CD14-positive monocyte (primary cell): ENCODE measurements around the gene HSPA12A. TPM values are rescaled to one million over a fixed set of nuclear protein-coding genes. Genes with fewer than 3 reads are reported as not detected.

Source experiments
- DNase-seq, 3 donors: peaks; one replicate each; pipeline ENCODE4 v3.0.0-alpha.2; 2011 to 2022
- H2AFZ ChIP-seq: 2 replicates; pipeline ENCODE4 v1.6.0; 2012; ENCODE audit warnings: mild to moderate bottlenecking, low read depth, low read length, inconsistent platforms; ENCODE audit not compliant: insufficient read depth, poor library complexity, severe bottlenecking
- H3K27ac ChIP-seq, 2 donors: 1 replicate in 1 of 2; 2 replicates in 1 of 2; pipeline ENCODE4 v1.5.1; 2012 to 2013; ENCODE audit warnings: low read length in 2 of 2, control low read depth in 1 of 2, inconsistent platforms in 1 of 2, low read depth in 1 of 2, mild to moderate bottlenecking in 1 of 2
- H3K27me3 ChIP-seq, 2 donors: one replicate each; pipeline versions ENCODE4 v1.6.0 to v1.6.1; 2011 to 2013; ENCODE audit warnings: low read length in 2 of 2; ENCODE audit not compliant: control insufficient read depth in 2 of 2, insufficient read depth in 2 of 2
- H3K36me3 ChIP-seq, 2 donors: replicated peaks in 1 of 2; 1 replicate in 1 of 2; 2 replicates in 1 of 2; pipeline versions ENCODE4 v1.5.1 to v1.6.1; 2012 to 2013; ENCODE audit warnings: low read length in 2 of 2, control low read depth in 1 of 2, inconsistent platforms in 1 of 2, mild to moderate bottlenecking in 1 of 2; ENCODE audit not compliant: insufficient read depth in 2 of 2, control insufficient read depth in 1 of 2
- H3K4me1 ChIP-seq, 2 donors: 1 replicate in 1 of 2; 2 replicates in 1 of 2; pipeline versions ENCODE4 v1.5.1 to v1.6.1; 2012 to 2013; ENCODE audit warnings: low read length in 2 of 2, control low read depth in 1 of 2, inconsistent platforms in 1 of 2, mild to moderate bottlenecking in 1 of 2, moderate library complexity in 1 of 2; ENCODE audit not compliant: insufficient read depth in 2 of 2, control insufficient read depth in 1 of 2
- H3K4me2 ChIP-seq: replicated peaks from 2 replicates; pipeline ENCODE3; 2012; ENCODE audit warnings: low read length, moderate library complexity, mild to moderate bottlenecking; ENCODE audit not compliant: poor library complexity, severe bottlenecking; ENCODE audit errors: extremely low read depth
- H3K4me3 ChIP-seq, 3 experiments: fragments of 200-600 bp in 1 of 3; sonication (generic) in 1 of 3; replicated peaks in 1 of 3; 1 replicate in 2 of 3; 2 replicates in 1 of 3; pipeline ENCODE4 v1.5.1; 2011 to 2013; ENCODE audit warnings: low read length in 3 of 3, mild to moderate bottlenecking in 3 of 3, control low read depth in 2 of 3, low read depth in 2 of 3, inconsistent platforms in 1 of 3, moderate library complexity in 1 of 3
- H3K79me2 ChIP-seq: 2 replicates; pipeline ENCODE4 v1.6.0; 2012; ENCODE audit warnings: mild to moderate bottlenecking, control low read depth, inconsistent platforms, low read length, moderate library complexity; ENCODE audit not compliant: insufficient read depth
- H3K9ac ChIP-seq: 2 replicates; pipeline ENCODE4 v1.6.0; 2017; ENCODE audit warnings: low read length, mild to moderate bottlenecking; ENCODE audit not compliant: insufficient read depth, poor library complexity, severe bottlenecking
- H3K9me3 ChIP-seq, 2 donors: replicated peaks in 1 of 2; 1 replicate in 1 of 2; 2 replicates in 1 of 2; pipeline versions ENCODE4 v1.5.1 to v1.6.1; 2012 to 2013; ENCODE audit warnings: low read length in 2 of 2, control low read depth in 1 of 2; ENCODE audit not compliant: control insufficient read depth in 1 of 2, insufficient read depth in 1 of 2
- H4K20me1 ChIP-seq: 2 replicates; pipeline ENCODE4 v1.6.0; 2012; ENCODE audit warnings: mild to moderate bottlenecking, low read length, control low read depth, moderate library complexity; ENCODE audit not compliant: insufficient read depth
- H3K27ac Mint-ChIP-seq, 7 donors: one replicate each; pipeline ENCODE4 v1.8.0; 2020; ENCODE audit warnings: mild to moderate bottlenecking in 7 of 7, mixed read lengths in 7 of 7, moderate library complexity in 6 of 7, inconsistent platforms in 2 of 7
- H3K27me3 Mint-ChIP-seq, 3 donors: one replicate each; pipeline ENCODE4 v1.8.0; 2021 to 2022; ENCODE audit warnings: low read depth in 3 of 3, mild to moderate bottlenecking in 3 of 3, mixed read lengths in 3 of 3, moderate library complexity in 3 of 3, inconsistent platforms in 1 of 3
- H3K36me3 Mint-ChIP-seq, 2 donors: one replicate each; pipeline ENCODE4 v1.8.0; 2020; ENCODE audit warnings: mixed read lengths in 2 of 2, inconsistent platforms in 1 of 2, mild to moderate bottlenecking in 1 of 2
- H3K4me1 Mint-ChIP-seq: one replicate; pipeline ENCODE4 v1.8.0; 2020; ENCODE audit warnings: mild to moderate bottlenecking, mixed read lengths
- H3K4me3 Mint-ChIP-seq, 2 donors: one replicate each; pipeline ENCODE4 v1.8.0; 2020; ENCODE audit warnings: mild to moderate bottlenecking in 2 of 2, mixed read lengths in 2 of 2, moderate library complexity in 1 of 2
- H3K9me3 Mint-ChIP-seq, 7 donors: one replicate each; pipeline ENCODE4 v1.8.0; 2020 to 2022; ENCODE audit warnings: mixed read lengths in 7 of 7, mild to moderate bottlenecking in 6 of 7, moderate library complexity in 6 of 7, inconsistent platforms in 2 of 7
- CTCF ChIP-seq: fragments of 200-600 bp; IDR thresholded peaks from one replicate; pipeline ENCODE4 v1.8.0; 2022; ENCODE audit warnings: antibody characterized with exemption, mild to moderate bottlenecking
- WGBS: methylation state at CpG from one replicate; pipeline ENCODE4 v1.1.5; 2013; ENCODE audit warnings: missing lambda C conversion rate; ENCODE audit not compliant: insufficient coverage; 5-methylcytosine and 5-hydroxymethylcytosine counted together
- intact Hi-C, 2 donors: fragments of 100-400 bp; cut with micrococcal nuclease; formaldehyde crosslinking; loops; one replicate each; pipeline versions ENCODE4 v1.15.0 to v1.15.1; 2023
- polyA plus RNA-seq, 3 donors: library from polyadenylated mRNA; depleted of rRNA in 1 of 3; unstranded in 2 of 3; stranded (reverse) in 1 of 3; fragments of 300-500 nt in 2 of 3; fragments of >200 nt in 1 of 3; fragmentation: Illumina TruSeq in 2 of 3; gene quantifications; 1 replicate in 2 of 3; 2 replicates in 1 of 3; pipeline ENCODE4 v1.2.3, GENCODE V29; 2012 to 2021

The HSPA12A gene
- polyA plus RNA-seq, 3 donors, result 0.01 TPM; not detected in 2

GRCh38 chr10:116654816-116655215 is 87.5 kb downstream of the HSPA12A start:
- H4K20me1 ChIP-seq, result no peaks in the 10 kb centered on the region
- peak; percentile 24 for TF ChIP-seq CTCF
- no peak overlapping the region for H3K4me3 ChIP-seq
- no peaks in the 10 kb centered on the region for H3K79me2 ChIP-seq
- H3K4me1 ChIP-seq, result no peaks in the 10 kb centered on the region
- Mint-ChIP-seq H3K4me1 (no peaks in the 10 kb centered on the region), H3K9me3 (peaks cover 0 to 5% (median 0%) of the 10 kb centered on the region in 7 donors), H3K36me3 (no peaks in the 10 kb centered on the region), H3K27ac (no peak overlapping the region), H3K4me3 (no peak overlapping the region), H3K27me3 (peaks cover 2 to 11% (median 5%) of the 10 kb centered on the region in 3 donors)
- no peaks in the 10 kb centered on the region for H3K27me3 ChIP-seq
- 80% methylated on average over 1 of the region's 4 CpGs for WGBS
- H2AFZ ChIP-seq, result no peak overlapping the region
- H3K4me2 ChIP-seq, result no peak overlapping the region
- no peak for DNase-seq
- no peaks in the 10 kb centered on the region for H3K9me3 ChIP-seq
- H3K9ac ChIP-seq, result no peak overlapping the region
- no peak overlapping the region for H3K27ac ChIP-seq
- H3K36me3 ChIP-seq, result no peaks in the 10 kb centered on the region
- intact Hi-C loops, result no loop called here

- Histone ChIP-seq H3K4me3 (no peak overlapping the region), H4K20me1 (no peaks in the 10 kb centered on the region), H3K4me1 (no peaks in the 10 kb centered on the region), H3K9ac (no peak overlapping the region), H2AFZ (no peak overlapping the region), H3K27ac (no peak overlapping the region), H3K9me3 (no peaks in the 10 kb centered on the region), H3K27me3 (no peaks in the 10 kb centered on the region), H3K79me2 (no peaks in the 10 kb centered on the region), H3K36me3 (no peaks in the 10 kb centered on the region), H3K4me2 (no peak overlapping the region)
- Mint-ChIP-seq H3K9me3 (peaks cover 0 to 7% (median 0%) of the 10 kb centered on the region in 7 donors), H3K4me3 (no peak overlapping the region), H3K36me3 (no peaks in the 10 kb centered on the region), H3K27ac (no peak overlapping the region), H3K4me1 (no peaks in the 10 kb centered on the region), H3K27me3 (peaks cover 2 to 11% (median 2%) of the 10 kb centered on the region in 3 donors)
- TF ChIP-seq CTCF, result no peak
- WGBS, result no CpG with 5 or more reads among the region's 1 CpG
- DNase-seq, result no peak
- intact Hi-C loops, result no loop called here
Measured at GRCh38 chr10:116653885-116654284, 88.5 kb downstream of the HSPA12A start.
